Cerebellar nuclear complex (tissue), 1 donor: Measurements from ENCODE around the gene ZNF584.

ENCODE experiments used
- DNase-seq, 2 experiments: peaks; one replicate each; lab custom pipeline; 2025; lab: John Stamatoyannopoulos, UW

The ZNF584 gene

DNA sequence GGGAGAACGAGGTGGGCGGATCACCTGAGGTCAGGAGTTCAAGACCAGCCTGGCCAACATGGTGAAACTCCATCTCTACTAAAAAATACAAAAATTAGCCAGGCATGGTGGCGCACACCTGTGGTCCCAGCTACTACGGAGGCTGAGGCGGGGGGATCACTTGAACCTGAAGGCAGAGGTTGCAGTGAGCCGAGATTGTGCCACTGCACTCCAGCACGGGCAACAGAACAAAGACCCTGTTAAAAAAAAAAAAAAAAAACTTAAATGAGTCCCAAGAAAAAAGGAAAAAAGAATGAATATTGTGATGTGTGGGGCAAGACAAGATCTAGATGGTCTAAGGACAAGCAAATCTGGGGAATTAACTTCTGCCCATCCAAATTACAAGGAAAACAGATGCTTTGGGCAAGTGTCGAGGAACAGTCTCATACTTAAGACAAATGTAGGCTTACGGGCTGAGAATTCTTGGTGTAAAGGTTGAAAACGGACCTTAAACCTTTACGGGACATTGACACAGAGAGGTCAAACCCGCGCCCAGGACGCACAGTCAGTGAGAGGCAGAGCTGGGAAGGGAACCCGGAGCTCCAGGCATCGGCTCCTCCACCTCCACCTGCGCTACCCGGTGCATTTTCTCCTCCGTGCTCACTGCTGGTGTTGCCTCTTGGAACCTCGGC, 57.8 kb downstream of the ZNF584 start:
- no peak for DNase-seq

DNA sequence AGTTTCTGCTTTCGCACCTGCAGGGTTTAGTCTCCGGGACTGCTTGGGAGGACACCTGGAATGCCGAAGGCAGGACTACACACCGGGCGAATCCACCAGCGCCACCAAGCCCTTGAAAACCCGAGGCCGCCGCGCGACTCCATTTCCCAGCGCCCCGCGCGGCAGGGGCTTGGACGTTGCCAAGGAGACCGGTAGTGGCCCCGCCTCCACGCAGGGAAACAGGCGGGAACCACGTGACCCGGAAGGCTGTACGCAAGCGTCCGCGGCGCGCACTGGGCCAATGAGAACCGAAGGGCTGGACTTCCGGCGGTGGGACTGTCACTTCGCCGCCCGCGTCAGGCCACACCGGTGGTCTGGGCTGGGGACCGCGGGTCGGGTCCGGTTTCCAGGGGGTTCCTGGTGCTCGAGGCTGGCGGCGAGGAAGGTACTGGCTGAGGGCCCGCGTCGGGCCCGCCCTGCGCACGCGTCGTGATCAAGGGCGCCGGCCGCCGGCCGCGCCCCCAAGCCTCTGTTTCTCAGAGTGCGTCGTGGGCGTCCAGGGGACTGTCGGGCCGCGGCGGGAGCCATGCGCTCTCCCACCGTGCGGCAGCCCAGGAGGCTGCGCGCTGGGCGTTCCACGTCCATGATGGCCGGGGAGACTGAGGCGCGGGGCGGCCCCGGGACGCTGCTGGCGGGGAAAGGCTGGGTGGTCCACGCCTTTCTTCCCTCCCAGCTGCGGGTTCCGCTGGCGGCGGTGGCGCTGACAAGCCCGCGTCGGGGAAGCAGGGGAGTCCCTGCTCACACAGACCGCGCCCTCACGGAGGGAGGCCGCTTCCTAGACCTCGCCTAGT, 58.5 kb downstream of the ZNF584 start, which contains the start of gene ZNF324:
Gene ZNF324 (plus strand): TSS at position 321 of the 830 bp plus-strand sequence. CDS start 2,106 bp downstream, outside the sequence.
- peak; percentile 72 to 91 for DNase-seq
